ENCODE data around the gene SYT13.

SYT13 gene

GRCh38 chr11:45204761-45205160 is 81.4 kb downstream of the SYT13 start:
- no peak overlapping the region for H3K4me3 ChIP-seq (replicated peaks; ENCODE audit: low read depth, low read length)
- H3K27me3 ChIP-seq (replicated peaks; ENCODE audit: control insufficient read depth, insufficient read depth, low read length), result no peaks in the 10 kb centered on the region
- H3K36me3 ChIP-seq (ENCODE audit: control insufficient read depth, insufficient read depth, low read length), result no peaks in the 10 kb centered on the region
- no peak for TF ChIP-seq CTCF (IDR thresholded peaks at IDR 0.05; ENCODE audit: insufficient read depth, low read length, poor library complexity, severe bottlenecking)
- DNase-seq (ENCODE audit: extremely low read depth, insufficient read length), result no peak

- no peaks in the 10 kb centered on the region for H3K27me3 ChIP-seq (replicated peaks; ENCODE audit: control insufficient read depth, insufficient read depth, low read length)
- TF ChIP-seq CTCF (IDR thresholded peaks at IDR 0.05; ENCODE audit: insufficient read depth, low read length, poor library complexity, severe bottlenecking), result no peak
- no peaks in the 10 kb centered on the region for H3K36me3 ChIP-seq (ENCODE audit: control insufficient read depth, insufficient read depth, low read length)
- DNase-seq (ENCODE audit: extremely low read depth, insufficient read length), result no peak
- H3K4me3 ChIP-seq (replicated peaks; ENCODE audit: low read depth, low read length), result no peak overlapping the region
These were observed 92.4 kb downstream of the SYT13 start for GRCh38 chr11:45193695-45194094.

Data from GM06990 (cell line).